Glutamatergic neuron (in vitro differentiated cells): Measurements from ENCODE around the gene TXNIP. TPM values are rescaled to one million over a fixed set of nuclear protein-coding genes. Genes with fewer than 3 reads are reported as not detected.
A peak's percentile ranks its signal among the peaks of the same experiment; 100 is the strongest.

Experiments
- DNase-seq: peaks from one replicate; pipeline ENCODE4 v3.0.0; 2022
- H3K27ac Mint-ChIP-seq: one replicate; pipeline ENCODE4 v1.8.0; 2020; ENCODE audit warnings: mild to moderate bottlenecking, mixed read lengths, inconsistent platforms; ENCODE audit not compliant: unreplicated experiment
- H3K27me3 Mint-ChIP-seq: one replicate; pipeline ENCODE4 v1.8.0; 2020; ENCODE audit warnings: mild to moderate bottlenecking, moderate library complexity, mixed read lengths, inconsistent platforms; ENCODE audit not compliant: unreplicated experiment
- H3K36me3 Mint-ChIP-seq: one replicate; pipeline ENCODE4 v1.8.0; 2020; ENCODE audit warnings: mild to moderate bottlenecking, mixed read lengths, inconsistent platforms; ENCODE audit not compliant: unreplicated experiment
- H3K4me1 Mint-ChIP-seq: one replicate; pipeline ENCODE4 v1.8.0; 2020; ENCODE audit warnings: mild to moderate bottlenecking, low read depth, mixed read lengths, inconsistent platforms; ENCODE audit not compliant: unreplicated experiment
- H3K4me3 Mint-ChIP-seq: one replicate; pipeline ENCODE4 v1.8.0; 2020; ENCODE audit warnings: mild to moderate bottlenecking, mixed read lengths, inconsistent platforms; ENCODE audit not compliant: unreplicated experiment
- H3K9me3 Mint-ChIP-seq: one replicate; pipeline ENCODE4 v1.8.0; 2020; ENCODE audit warnings: mild to moderate bottlenecking, moderate library complexity, mixed read lengths, inconsistent platforms; ENCODE audit not compliant: unreplicated experiment
- total RNA-seq: library from RNA; stranded (reverse); fragmentation: NEBNext Ultra II Directional; extraction: Animal tissue kit (Norgen Biotek cat#: 25700); gene quantifications from one replicate; pipeline ENCODE4 v1.2.1, GENCODE V29; 2021; ENCODE audit not compliant: unreplicated experiment
- TF ChIP-seq, protein P1 (sequence below): fragments of 200-600 bp; sonication (generic); IDR thresholded peaks from one replicate; pipeline ENCODE4 v1.5.0; 2021; ENCODE audit not compliant: partially characterized antibody, unreplicated experiment

Gene TXNIP
- total RNA-seq, 1 donor from 2014 or later: 126 TPM

DNA sequence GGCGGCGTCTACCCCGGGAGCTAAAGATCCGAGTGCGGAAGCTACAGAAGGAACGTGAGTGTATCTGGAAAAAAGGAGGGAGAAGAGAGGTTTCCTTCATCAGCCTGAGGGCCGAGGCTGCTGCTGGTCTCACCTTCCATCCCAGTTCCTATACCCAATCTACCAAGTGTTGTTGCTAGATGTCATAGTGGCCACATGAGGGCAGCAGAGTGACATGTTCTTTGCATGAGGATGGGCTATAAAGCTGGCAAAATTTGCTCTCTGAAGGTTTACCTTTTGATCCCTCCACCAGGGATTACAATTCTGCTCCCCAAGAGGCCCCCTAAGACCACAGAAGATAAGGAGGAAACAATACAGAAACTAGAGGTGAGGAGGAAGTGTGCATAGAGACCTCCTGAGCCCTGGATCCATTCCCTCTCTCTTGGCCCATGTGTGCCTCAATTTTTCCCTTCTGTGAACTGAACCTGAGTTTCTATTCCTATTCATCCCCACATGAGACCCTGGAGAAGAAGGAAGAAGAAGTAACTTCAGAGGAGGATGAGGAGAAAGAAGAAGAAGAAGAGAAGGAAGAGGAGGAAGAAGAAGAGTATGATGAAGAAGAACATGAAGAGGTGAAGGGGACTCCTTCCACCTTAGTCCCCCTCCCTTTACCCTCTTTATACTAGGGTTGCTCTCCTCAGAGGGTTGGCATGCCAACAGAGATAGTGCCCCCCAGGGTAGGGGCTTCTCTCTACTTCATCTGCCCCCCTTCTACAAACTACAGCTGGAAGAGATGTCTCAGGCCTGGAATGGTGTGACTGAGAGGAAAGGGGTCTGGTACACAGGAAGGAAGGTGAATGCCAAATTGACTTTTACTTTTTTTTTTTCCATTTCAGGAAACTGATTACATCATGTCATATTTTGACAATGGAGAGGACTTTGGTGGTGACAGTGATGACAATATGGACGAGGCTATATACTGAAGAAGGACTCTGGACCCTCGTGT is 18.6 kb downstream of the TXNIP start:
- peak overlapping the region; percentile 89 for H3K27ac Mint-ChIP-seq
- DNase-seq: peak; percentile 59
- H3K4me1 Mint-ChIP-seq: peaks cover 9% of the 10 kb centered on the region
- TF ChIP-seq, protein P1, sequence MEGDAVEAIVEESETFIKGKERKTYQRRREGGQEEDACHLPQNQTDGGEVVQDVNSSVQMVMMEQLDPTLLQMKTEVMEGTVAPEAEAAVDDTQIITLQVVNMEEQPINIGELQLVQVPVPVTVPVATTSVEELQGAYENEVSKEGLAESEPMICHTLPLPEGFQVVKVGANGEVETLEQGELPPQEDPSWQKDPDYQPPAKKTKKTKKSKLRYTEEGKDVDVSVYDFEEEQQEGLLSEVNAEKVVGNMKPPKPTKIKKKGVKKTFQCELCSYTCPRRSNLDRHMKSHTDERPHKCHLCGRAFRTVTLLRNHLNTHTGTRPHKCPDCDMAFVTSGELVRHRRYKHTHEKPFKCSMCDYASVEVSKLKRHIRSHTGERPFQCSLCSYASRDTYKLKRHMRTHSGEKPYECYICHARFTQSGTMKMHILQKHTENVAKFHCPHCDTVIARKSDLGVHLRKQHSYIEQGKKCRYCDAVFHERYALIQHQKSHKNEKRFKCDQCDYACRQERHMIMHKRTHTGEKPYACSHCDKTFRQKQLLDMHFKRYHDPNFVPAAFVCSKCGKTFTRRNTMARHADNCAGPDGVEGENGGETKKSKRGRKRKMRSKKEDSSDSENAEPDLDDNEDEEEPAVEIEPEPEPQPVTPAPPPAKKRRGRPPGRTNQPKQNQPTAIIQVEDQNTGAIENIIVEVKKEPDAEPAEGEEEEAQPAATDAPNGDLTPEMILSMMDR: peak; percentile 83
- peak overlapping the region; percentile 67 for H3K4me3 Mint-ChIP-seq
- no peaks in the 10 kb centered on the region for H3K27me3 Mint-ChIP-seq
- no peaks in the 10 kb centered on the region for H3K36me3 Mint-ChIP-seq
- H3K9me3 Mint-ChIP-seq: no peaks in the 10 kb centered on the region

GRCh38 chr1:145977016-145977415 is 19.4 kb downstream of the TXNIP start:
- TF ChIP-seq, protein P1: no peak
- DNase-seq: no peak
- peaks cover 9% of the 10 kb centered on the region for H3K4me1 Mint-ChIP-seq
- no peaks in the 10 kb centered on the region for H3K9me3 Mint-ChIP-seq
- no peaks in the 10 kb centered on the region for H3K36me3 Mint-ChIP-seq
- H3K27ac Mint-ChIP-seq: no peak overlapping the region
- no peak overlapping the region for H3K4me3 Mint-ChIP-seq
- H3K27me3 Mint-ChIP-seq: no peaks in the 10 kb centered on the region

DNA sequence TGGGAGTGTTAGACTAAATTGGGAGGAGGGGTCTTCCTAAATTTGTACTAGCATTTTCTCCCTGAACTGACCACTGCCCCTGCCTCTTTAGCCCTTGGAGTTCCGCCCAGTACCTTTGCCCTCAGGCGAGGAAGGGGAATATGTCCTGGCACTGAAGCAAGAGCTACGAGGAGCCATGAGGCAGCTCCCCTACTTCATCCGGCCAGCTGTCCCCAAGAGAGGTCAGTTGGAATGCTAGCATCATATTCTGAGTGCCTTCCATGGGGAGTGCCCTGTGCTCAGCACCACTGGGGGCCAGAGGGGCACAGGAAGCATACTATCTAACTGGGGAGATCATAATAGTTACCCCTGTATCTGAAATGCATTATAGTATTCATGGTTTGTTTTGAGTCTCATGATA is 21.2 kb downstream of the TXNIP start:
- H3K4me1 Mint-ChIP-seq: peaks cover 9% of the 10 kb centered on the region
- H3K36me3 Mint-ChIP-seq: no peaks in the 10 kb centered on the region
- no peak overlapping the region for H3K4me3 Mint-ChIP-seq
- DNase-seq: no peak
- H3K27me3 Mint-ChIP-seq: no peaks in the 10 kb centered on the region
- no peak overlapping the region for H3K27ac Mint-ChIP-seq
- TF ChIP-seq, protein P1: no peak
- H3K9me3 Mint-ChIP-seq: peaks cover 2% of the 10 kb centered on the region

GRCh38 chr1:145974721-145975120 is 21.7 kb downstream of the TXNIP start:
- Mint-ChIP-seq H3K9me3 (peaks cover 2% of the 10 kb centered on the region), H3K36me3 (no peaks in the 10 kb centered on the region), H3K27ac (no peak overlapping the region), H3K4me1 (peaks cover 9% of the 10 kb centered on the region), H3K27me3 (no peaks in the 10 kb centered on the region), H3K4me3 (no peak overlapping the region)
- DNase-seq: no peak
- TF ChIP-seq, protein P1: no peak

GRCh38 chr1:145972580-145972979 is 23.8 kb downstream of the TXNIP start:
- Mint-ChIP-seq H3K27ac (no peak overlapping the region), H3K4me3 (no peak overlapping the region), H3K4me1 (peaks cover 3% of the 10 kb centered on the region), H3K27me3 (no peaks in the 10 kb centered on the region), H3K9me3 (peaks cover 2% of the 10 kb centered on the region), H3K36me3 (no peaks in the 10 kb centered on the region)
- TF ChIP-seq, protein P1: no peak
- no peak for DNase-seq
